Cardiac muscle cell (in vitro differentiated cells and primary cell): ENCODE measurements around the gene ALG5. TPM values are rescaled to one million over a fixed set of nuclear protein-coding genes. Genes with fewer than 3 reads are reported as not detected.

Experiments used
- DNase-seq, 2 donors: peaks; one replicate each; pipeline versions ENCODE4 v3.0.0 to v3.0.0-alpha.2; 2010 to 2017; ENCODE audit warnings: low read depth in 1 of 2, low spot score in 1 of 2
- H3K27ac ChIP-seq: fragments of 200-600 bp; sonication (generic); 2 replicates; pipeline ENCODE4 v1.5.1; 2016
- H3K27me3 ChIP-seq: fragments of 200-600 bp; sonication (generic); 2 replicates; pipeline ENCODE4 v1.6.0; 2016; ENCODE audit warnings: control low read depth
- H3K36me3 ChIP-seq: fragments of 200-600 bp; sonication (generic); 2 replicates; pipeline ENCODE4 v1.5.1; 2016; ENCODE audit warnings: control low read depth
- H3K4me1 ChIP-seq: fragments of 200-600 bp; sonication (generic); 2 replicates; pipeline ENCODE4 v1.8.1; 2017; ENCODE audit warnings: low read depth, mild to moderate bottlenecking, mixed run types
- H3K4me3 ChIP-seq: fragments of 200-600 bp; sonication (generic); 2 replicates; pipeline ENCODE4 v1.5.1; 2016; ENCODE audit warnings: mild to moderate bottlenecking
- H3K9me3 ChIP-seq: fragments of 200-600 bp; sonication (generic); 2 replicates; pipeline ENCODE4 v1.5.1; 2017; ENCODE audit warnings: low read depth, mild to moderate bottlenecking, control low read depth
- CTCF ChIP-seq: IDR thresholded peaks from 2 replicates; pipeline ENCODE4 v1.5.1; 2012; ENCODE audit warnings: low read depth, mild to moderate bottlenecking, low read length
- polyA plus RNA-seq: library from polyadenylated mRNA; unstranded; fragments of >200 nt; fragmentation: Nextera tagmentation; extraction: Ambion mirVana; gene quantifications from 2 replicates; pipeline ENCODE4 v1.2.1, GENCODE V29; 2016
- total RNA-seq: library from RNA; depleted of rRNA; stranded (reverse); fragments of >200 nt; gene quantifications from 2 replicates; pipeline ENCODE4 v1.2.3, GENCODE V29; 2016

Gene ALG5
- total RNA-seq (15.1 and 19.7 TPM in 2 replicates), polyA plus RNA-seq (52.8 and 56.0 TPM in 2 replicates)

- Histone ChIP-seq H3K27me3 (no peaks in the 10 kb centered on the region), H3K4me3 (peak within 1 kb of the TSS; percentile 93), H3K9me3 (no peaks in the 10 kb centered on the region), H3K36me3 (peaks cover 21% of the 10 kb centered on the region), H3K27ac (peak within 1 kb of the TSS; percentile 98), H3K4me1 (peaks cover 6% of the 10 kb centered on the region)
- peak; percentile 76 for TF ChIP-seq CTCF
- DNase-seq = peak; percentile 93 to 94
Measured at GRCh38 chr13:36999054-36999714, at the start of gene ALG5. Gene ALG5 (minus strand): TSS chr13:36999340. CDS start chr13:36999300, 40 bp downstream.

- H3K9me3 ChIP-seq = no peaks in the 10 kb centered on the region
- peaks cover 33% of the 10 kb centered on the region for H3K36me3 ChIP-seq
- H3K4me1 ChIP-seq = no peaks in the 10 kb centered on the region
- TF ChIP-seq CTCF = no peak
- no peaks in the 10 kb centered on the region for H3K27me3 ChIP-seq
- no peak overlapping the region for H3K4me3 ChIP-seq
- H3K27ac ChIP-seq = no peak overlapping the region
- DNase-seq = no peak
Measured at GRCh38 chr13:37047846-37048245, 48.7 kb upstream of the ALG5 start.

- no peak overlapping the region for H3K27ac ChIP-seq
- no peak overlapping the region for H3K4me3 ChIP-seq
- no peak for TF ChIP-seq CTCF
- H3K27me3 ChIP-seq = no peaks in the 10 kb centered on the region
- H3K4me1 ChIP-seq = no peaks in the 10 kb centered on the region
- H3K36me3 ChIP-seq = peaks cover 41% of the 10 kb centered on the region
- no peak for DNase-seq
- H3K9me3 ChIP-seq = no peaks in the 10 kb centered on the region
Measured at GRCh38 chr13:37047032-37047431, 47.9 kb upstream of the ALG5 start.

GRCh38 chr13:37046062-37046461 lies 46.9 kb upstream of the ALG5 start:
- Histone ChIP-seq H3K27ac (no peak overlapping the region), H3K9me3 (no peaks in the 10 kb centered on the region), H3K4me3 (no peak overlapping the region), H3K36me3 (peaks cover 48% of the 10 kb centered on the region), H3K27me3 (no peaks in the 10 kb centered on the region), H3K4me1 (no peaks in the 10 kb centered on the region)
- DNase-seq = no peak
- TF ChIP-seq CTCF = no peak

GRCh38 chr13:37040789-37041188 lies 41.6 kb upstream of the ALG5 start:
- Histone ChIP-seq H3K9me3 (no peaks in the 10 kb centered on the region), H3K36me3 (peaks cover 64% of the 10 kb centered on the region), H3K4me3 (no peak overlapping the region), H3K27ac (no peak overlapping the region), H3K27me3 (no peaks in the 10 kb centered on the region), H3K4me1 (no peaks in the 10 kb centered on the region)
- TF ChIP-seq CTCF = no peak
- no peak for DNase-seq

GRCh38 chr13:37039896-37040295 lies 40.8 kb upstream of the ALG5 start:
- DNase-seq = no peak
- no peak overlapping the region for H3K4me3 ChIP-seq
- H3K27ac ChIP-seq = no peak overlapping the region
- H3K36me3 ChIP-seq = peaks cover 64% of the 10 kb centered on the region
- TF ChIP-seq CTCF = no peak
- no peaks in the 10 kb centered on the region for H3K9me3 ChIP-seq
- no peaks in the 10 kb centered on the region for H3K4me1 ChIP-seq
- no peaks in the 10 kb centered on the region for H3K27me3 ChIP-seq
